HepG2 (cell line): Measurements from ENCODE around the gene PKD1L1. TPM values are rescaled to one million over a fixed set of nuclear protein-coding genes. Genes with fewer than 3 reads are reported as not detected.
A peak's percentile ranks its signal among the peaks of the same experiment; 100 is the strongest.

Source experiments
- ATAC-seq: fragments of 200-7000 bp; cut with Tn5 transposase; 3 replicates; pipeline ENCODE4 v1.9.1; 2020; ENCODE audit warnings: mild to moderate bottlenecking, moderate library complexity
- BruUV-seq: library from RNA; stranded (reverse); fragments of 400-500 nt; replicated peaks from 2 replicates; lab custom pipeline; 2021; lab: Mats Ljungman, UMichigan
- CTCF ChIA-PET: fragments of 300-600 bp; formaldehyde crosslinking; extraction: SDS; loops from one replicate; lab custom pipeline; 2021; ENCODE audit warnings: low total read pairs, inconsistent platforms, low intra/inter-chr PET ratio; lab: Yijun Ruan, JAX
- POLR2A ChIA-PET: fragments of 350-600 bp; sonication (Branson Sonifier 250); formaldehyde crosslinking; loops from one replicate; lab custom pipeline; 2020; ENCODE audit warnings: antibody characterized with exemption, inconsistent platforms; lab: Yijun Ruan, JAX
- DNase-seq: peaks from one replicate; pipeline ENCODE4 v3.0.0-alpha.2; 2015; ENCODE audit warnings: low spot score
- FAIRE-seq: peaks from 3 replicates; lab custom pipeline; 2011; peaks lifted over from hg19 to GRCh38; lab: Jason Lieb, UNC
- H2AFZ ChIP-seq: one replicate; pipeline ENCODE4 v1.6.1; 2011; ENCODE audit warnings: low read length, inconsistent platforms
- H3K27ac ChIP-seq: fragments of 300-600 bp; 3 replicates; pipeline ENCODE4 v1.8.0; 2011; ENCODE audit warnings: mixed run types, mild to moderate bottlenecking, mixed read lengths, low read length, inconsistent platforms; ENCODE audit not compliant: insufficient read depth; ENCODE audit errors: extremely low read length
- H3K27me3 ChIP-seq, 2 experiments: fragments of 200-600 bp in 1 of 2; 2 replicates in 1 of 2; 3 replicates in 1 of 2; pipeline versions ENCODE4 v1.6.0 to v1.8.0; 2011; ENCODE audit warnings: low read length in 2 of 2, mild to moderate bottlenecking in 2 of 2, moderate library complexity in 2 of 2, inconsistent platforms in 1 of 2; ENCODE audit not compliant: insufficient read depth in 2 of 2, control insufficient read depth in 1 of 2
- H3K36me3 ChIP-seq, 2 experiments: fragments of 200-600 bp in 1 of 2; replicated peaks in 1 of 2; 2 replicates in 1 of 2; 3 replicates in 1 of 2; pipeline versions ENCODE4 v1.5.1 to v1.8.0; 2011; ENCODE audit warnings: low read length in 2 of 2, inconsistent platforms in 1 of 2; ENCODE audit not compliant: insufficient read depth in 2 of 2, control insufficient read depth in 1 of 2
- H3K4me1 ChIP-seq: 2 replicates; pipeline ENCODE4 v1.5.1; 2012; ENCODE audit warnings: low read length, inconsistent platforms; ENCODE audit not compliant: insufficient read depth
- H3K4me2 ChIP-seq: 2 replicates; pipeline ENCODE4 v1.6.0; 2011; ENCODE audit warnings: low read depth, low read length, inconsistent platforms
- H3K4me3 ChIP-seq, 3 experiments: fragments of 200-600 bp in 1 of 3; sonication (generic), shearing (Covaris generic) in 1 of 3; replicated peaks in 1 of 3; 2 replicates each; pipeline ENCODE4 v1.5.1; 2011 to 2016; ENCODE audit warnings: low read length in 3 of 3, inconsistent platforms in 2 of 3, low read depth in 2 of 3, mild to moderate bottlenecking in 2 of 3, control low read depth in 1 of 3, mixed read lengths in 1 of 3; ENCODE audit not compliant: insufficient read depth in 1 of 3
- H3K79me2 ChIP-seq: one replicate; pipeline ENCODE4 v1.6.1; 2011; ENCODE audit warnings: low read length, inconsistent platforms; ENCODE audit not compliant: insufficient read depth
- H3K9ac ChIP-seq: 2 replicates; pipeline ENCODE4 v1.6.0; 2011; ENCODE audit warnings: mild to moderate bottlenecking, low read depth, low read length, inconsistent platforms; ENCODE audit not compliant: insufficient read depth
- H3K9me3 ChIP-seq: 2 replicates; pipeline ENCODE4 v1.5.1; 2012; ENCODE audit warnings: mild to moderate bottlenecking, low read length
- H4K20me1 ChIP-seq: 2 replicates; pipeline ENCODE4 v1.6.0; 2011; ENCODE audit warnings: inconsistent platforms, mild to moderate bottlenecking, low read length, moderate library complexity; ENCODE audit not compliant: insufficient read depth
- IKZF1 ChIP-seq: fragments of 450-650 bp; IDR thresholded peaks from 2 replicates; pipeline ENCODE4 v1.7.1; 2016
- MED1 ChIP-seq: sonication (generic); formaldehyde crosslinking; IDR thresholded peaks from 2 replicates; pipeline ENCODE4 v1.4.0; 2020; ENCODE audit warnings: missing genetic modification reagents
- NR2F2 ChIP-seq: IDR thresholded peaks from 2 replicates; pipeline ENCODE4 v1.6.1; 2012; ENCODE audit warnings: low read depth, inconsistent platforms, borderline replicate concordance
- RARA ChIP-seq: IDR thresholded peaks from 2 replicates; pipeline ENCODE4 v1.6.1; 2016; ENCODE audit warnings: missing genetic modification reagents, missing compliant biosample characterization
- RCOR2 ChIP-seq: IDR thresholded peaks from 2 replicates; pipeline ENCODE4 v1.6.1; 2016; ENCODE audit warnings: missing biosample characterization, missing genetic modification reagents
- SALL2 ChIP-seq: sonication (generic); formaldehyde crosslinking; IDR thresholded peaks from 2 replicates; pipeline ENCODE4 v1.8.1; 2023; ENCODE audit warnings: mild to moderate bottlenecking, missing genetic modification reagents, inconsistent platforms
- ZBTB38 ChIP-seq: sonication (generic); formaldehyde crosslinking; IDR thresholded peaks from 2 replicates; pipeline ENCODE4 v1.5.1; 2020; ENCODE audit warnings: mild to moderate bottlenecking, missing genetic modification reagents
- ZFY ChIP-seq: sonication (generic); formaldehyde crosslinking; IDR thresholded peaks from 2 replicates; pipeline ENCODE4 v1.4.0; 2020; ENCODE audit warnings: missing genetic modification reagents
- ZMYM3 ChIP-seq: sonication (generic); formaldehyde crosslinking; IDR thresholded peaks from 2 replicates; pipeline ENCODE4 v1.5.1; 2020; ENCODE audit warnings: mild to moderate bottlenecking, missing genetic modification reagents
- ZNF724P ChIP-seq: sonication (generic); formaldehyde crosslinking; IDR thresholded peaks from 2 replicates; pipeline ENCODE4 v1.8.0; 2022; ENCODE audit warnings: missing genetic modification reagents, borderline replicate concordance
- ZNF792 ChIP-seq: IDR thresholded peaks from 2 replicates; pipeline ENCODE4 v1.6.1; 2016
- WGBS: methylation state at CpG from one replicate; pipeline ENCODE4 v1.1.6; 2017; ENCODE audit warnings: low lambda C conversion rate; 5-methylcytosine and 5-hydroxymethylcytosine counted together
- in situ Hi-C: cut with HindIII; loops from 2 replicates; pipeline ENCODE4 v1.10.0; 2017; ENCODE audit warnings: low pct_unique_long_range_greater_than_20kb; ENCODE audit not compliant: extremely low pct_ligation_motif_present
- intact Hi-C: fragments of 100-400 bp; cut with micrococcal nuclease; formaldehyde crosslinking; loops from one replicate; pipeline ENCODE4 v1.10.0; 2022; ENCODE audit not compliant: unreplicated experiment
- polyA plus RNA-seq, 8 experiments: library from polyadenylated mRNA; depleted of rRNA in 3 of 8; stranded (reverse) in 7 of 8; unstranded in 1 of 8; fragments of >200 nt; fragmentation: Illumina TruSeq in 4 of 8; extraction: Trizol in 4 of 8; gene quantifications; 2 replicates each; pipeline versions ENCODE4 v1.2.1 to v1.2.3, GENCODE V29; 2011 to 2016; ENCODE audit warnings: low read depth in 4 of 8, missing spikeins in 1 of 8, mixed read lengths in 1 of 8; ENCODE audit not compliant: insufficient read depth in 1 of 8
- total RNA-seq, 5 experiments: library from RNA; depleted of rRNA; stranded (reverse); fragments of >200 nt; fragmentation: Illumina TruSeq; extraction: Trizol; gene quantifications; 2 replicates each; pipeline ENCODE4 v1.2.3, GENCODE V29; 2016; ENCODE audit warnings: low read depth in 1 of 5
- TF ChIP-seq, protein P1 (sequence below): IDR thresholded peaks from 2 replicates; pipeline ENCODE4 v1.4.0; 2020; ENCODE audit warnings: mild to moderate bottlenecking, missing genetic modification reagents
- TF ChIP-seq, protein P2 (sequence below), 2 experiments: sonication (generic) in 1 of 2; formaldehyde crosslinking in 1 of 2; IDR thresholded peaks; 2 replicates each; pipeline versions ENCODE4 v1.4.0 to v1.6.1; 2018 to 2020; ENCODE audit warnings: missing genetic modification reagents in 2 of 2, borderline replicate concordance in 1 of 2, low read depth in 1 of 2, mild to moderate bottlenecking in 1 of 2, missing biosample characterization in 1 of 2
- TF ChIP-seq, protein P3 (sequence below): sonication (generic); formaldehyde crosslinking; IDR thresholded peaks from 2 replicates; pipeline ENCODE4 v1.5.1; 2020; ENCODE audit warnings: mild to moderate bottlenecking, missing genetic modification reagents

Gene PKD1L1
- total and polyA plus RNA-seq, 2 of the 13 experiments (the other 11 are each of a cell fraction or from before 2014, with no cell fraction given): 0.01 TPM; not detected in 1

DNA sequence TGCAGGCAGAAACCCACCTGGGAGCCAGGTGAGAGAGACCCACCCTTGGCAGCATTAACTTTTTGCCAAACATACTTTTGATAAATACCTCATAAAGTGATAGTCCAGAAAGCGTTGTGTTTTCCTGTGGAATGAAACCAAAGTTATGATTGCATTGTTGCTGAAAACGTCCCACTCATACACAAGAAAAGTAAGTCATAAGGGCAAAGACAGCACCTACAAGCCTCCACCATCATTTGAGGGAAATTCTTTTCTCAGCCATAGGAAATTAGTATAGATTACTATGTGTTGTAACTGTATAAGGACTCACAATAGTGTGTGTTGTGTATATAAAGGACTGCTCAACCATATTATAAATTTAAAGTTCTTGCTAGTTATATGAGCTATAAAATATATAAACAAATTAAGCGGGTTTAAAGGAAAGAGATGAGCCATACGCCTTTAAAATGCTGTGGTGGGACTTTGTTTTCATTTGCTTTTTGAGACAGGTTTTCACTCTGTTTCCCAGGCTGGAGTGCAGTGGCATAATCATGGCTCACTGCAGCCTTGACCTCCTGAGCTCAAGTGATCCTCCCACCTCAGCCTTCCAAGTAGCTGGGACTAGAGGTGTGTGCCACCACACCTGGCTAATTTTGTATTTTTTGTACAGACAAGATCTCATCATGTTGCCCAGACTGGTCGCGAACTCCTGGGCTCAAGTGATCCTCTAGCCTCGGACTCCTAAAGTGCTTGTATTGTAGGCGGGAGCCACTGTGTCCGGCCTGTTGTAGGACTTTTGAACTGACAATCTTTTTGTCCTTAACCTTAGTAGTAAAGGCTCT lies 160.8 kb downstream of the PKD1L1 start:
- Histone ChIP-seq H3K9ac (peak overlapping the region; percentile 74), H3K9me3 (no peaks in the 10 kb centered on the region), H3K36me3 (no peaks in the 10 kb centered on the region), H3K4me3 (peak overlapping the region in 1 of 3 experiments; percentile 27; a peak in 2 of 6 replicates), H2AFZ (no peak overlapping the region), H3K4me1 (peaks cover 68% of the 10 kb centered on the region), H3K79me2 (no peaks in the 10 kb centered on the region), H3K27me3 (no peaks in the 10 kb centered on the region), H4K20me1 (no peaks in the 10 kb centered on the region), H3K4me2 (peak overlapping the region; percentile 64), H3K27ac (peak overlapping the region; percentile 92)
- peak; percentile 3; the same call in 1 of the 3 replicates for ATAC-seq
- in situ Hi-C loops (no loop called here), intact Hi-C loops (loop anchor here (2.0 to 10.0 kb wide), 2 partner anchors 53 to 313 kb away; no protein-coding TSS in a partner anchor)
- BruUV-seq: TSS peak; percentile 91
- DNase-seq: no peak
- FAIRE-seq: peak; percentile 15
- ChIA-PET CTCF (no interaction called here), POLR2A (interaction anchor here (0.7 to 6.9 kb wide), 29 partner anchors 9 to 1905 kb away, joined by 3 to 167 read pairs (median 5); partner anchors contain the start of gene TNS3)
- WGBS: 26% methylated on average over 9 of the region's 9 CpGs
- 0 out of 2 replicates have a peak, but pooled peaks have one; percentile 52 for TF ChIP-seq RARA (CRISPR knock-in tag)
- TF ChIP-seq NR2F2: 0 out of 2 replicates have a peak, but pooled peaks have one; percentile 17
- no peak for TF ChIP-seq ZNF792 (CRISPR knock-in tag)
- TF ChIP-seq IKZF1: no peak
- TF ChIP-seq RCOR2 (CRISPR knock-in tag): peak; percentile 53; the same call in 1 of the 2 replicates
- TF ChIP-seq ZMYM3 (CRISPR knock-in tag): peak; percentile 75
- peak; percentile 65; the same call in 1 of the 2 replicates for TF ChIP-seq ZBTB38 (CRISPR knock-in tag)
- TF ChIP-seq, protein P1, sequence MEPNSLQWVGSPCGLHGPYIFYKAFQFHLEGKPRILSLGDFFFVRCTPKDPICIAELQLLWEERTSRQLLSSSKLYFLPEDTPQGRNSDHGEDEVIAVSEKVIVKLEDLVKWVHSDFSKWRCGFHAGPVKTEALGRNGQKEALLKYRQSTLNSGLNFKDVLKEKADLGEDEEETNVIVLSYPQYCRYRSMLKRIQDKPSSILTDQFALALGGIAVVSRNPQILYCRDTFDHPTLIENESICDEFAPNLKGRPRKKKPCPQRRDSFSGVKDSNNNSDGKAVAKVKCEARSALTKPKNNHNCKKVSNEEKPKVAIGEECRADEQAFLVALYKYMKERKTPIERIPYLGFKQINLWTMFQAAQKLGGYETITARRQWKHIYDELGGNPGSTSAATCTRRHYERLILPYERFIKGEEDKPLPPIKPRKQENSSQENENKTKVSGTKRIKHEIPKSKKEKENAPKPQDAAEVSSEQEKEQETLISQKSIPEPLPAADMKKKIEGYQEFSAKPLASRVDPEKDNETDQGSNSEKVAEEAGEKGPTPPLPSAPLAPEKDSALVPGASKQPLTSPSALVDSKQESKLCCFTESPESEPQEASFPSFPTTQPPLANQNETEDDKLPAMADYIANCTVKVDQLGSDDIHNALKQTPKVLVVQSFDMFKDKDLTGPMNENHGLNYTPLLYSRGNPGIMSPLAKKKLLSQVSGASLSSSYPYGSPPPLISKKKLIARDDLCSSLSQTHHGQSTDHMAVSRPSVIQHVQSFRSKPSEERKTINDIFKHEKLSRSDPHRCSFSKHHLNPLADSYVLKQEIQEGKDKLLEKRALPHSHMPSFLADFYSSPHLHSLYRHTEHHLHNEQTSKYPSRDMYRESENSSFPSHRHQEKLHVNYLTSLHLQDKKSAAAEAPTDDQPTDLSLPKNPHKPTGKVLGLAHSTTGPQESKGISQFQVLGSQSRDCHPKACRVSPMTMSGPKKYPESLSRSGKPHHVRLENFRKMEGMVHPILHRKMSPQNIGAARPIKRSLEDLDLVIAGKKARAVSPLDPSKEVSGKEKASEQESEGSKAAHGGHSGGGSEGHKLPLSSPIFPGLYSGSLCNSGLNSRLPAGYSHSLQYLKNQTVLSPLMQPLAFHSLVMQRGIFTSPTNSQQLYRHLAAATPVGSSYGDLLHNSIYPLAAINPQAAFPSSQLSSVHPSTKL (CRISPR knock-in tag): peak; percentile 51; the same call in 1 of the 2 replicates
- no peak for TF ChIP-seq SALL2
- TF ChIP-seq MED1: peak; percentile 33; the same call in 1 of the 2 replicates
- TF ChIP-seq, protein P2, sequence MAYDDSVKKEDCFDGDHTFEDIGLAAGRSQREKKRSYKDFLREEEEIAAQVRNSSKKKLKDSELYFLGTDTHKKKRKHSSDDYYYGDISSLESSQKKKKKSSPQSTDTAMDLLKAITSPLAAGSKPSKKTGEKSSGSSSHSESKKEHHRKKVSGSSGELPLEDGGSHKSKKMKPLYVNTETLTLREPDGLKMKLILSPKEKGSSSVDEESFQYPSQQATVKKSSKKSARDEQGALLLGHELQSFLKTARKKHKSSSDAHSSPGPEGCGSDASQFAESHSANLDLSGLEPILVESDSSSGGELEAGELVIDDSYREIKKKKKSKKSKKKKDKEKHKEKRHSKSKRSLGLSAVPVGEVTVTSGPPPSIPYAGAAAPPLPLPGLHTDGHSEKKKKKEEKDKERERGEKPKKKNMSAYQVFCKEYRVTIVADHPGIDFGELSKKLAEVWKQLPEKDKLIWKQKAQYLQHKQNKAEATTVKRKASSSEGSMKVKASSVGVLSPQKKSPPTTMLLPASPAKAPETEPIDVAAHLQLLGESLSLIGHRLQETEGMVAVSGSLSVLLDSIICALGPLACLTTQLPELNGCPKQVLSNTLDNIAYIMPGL (CRISPR knock-in tag; IDR thresholded peaks at IDR 0.05; ENCODE audit: borderline replicate concordance in 1 of 2, low read depth in 1 of 2): no peak
- 0 out of 2 replicates have a peak, but pooled peaks have one; percentile 16 for TF ChIP-seq ZFY (CRISPR knock-in tag)
- TF ChIP-seq ZNF724P (CRISPR knock-in tag): no peak
- TF ChIP-seq, protein P3, sequence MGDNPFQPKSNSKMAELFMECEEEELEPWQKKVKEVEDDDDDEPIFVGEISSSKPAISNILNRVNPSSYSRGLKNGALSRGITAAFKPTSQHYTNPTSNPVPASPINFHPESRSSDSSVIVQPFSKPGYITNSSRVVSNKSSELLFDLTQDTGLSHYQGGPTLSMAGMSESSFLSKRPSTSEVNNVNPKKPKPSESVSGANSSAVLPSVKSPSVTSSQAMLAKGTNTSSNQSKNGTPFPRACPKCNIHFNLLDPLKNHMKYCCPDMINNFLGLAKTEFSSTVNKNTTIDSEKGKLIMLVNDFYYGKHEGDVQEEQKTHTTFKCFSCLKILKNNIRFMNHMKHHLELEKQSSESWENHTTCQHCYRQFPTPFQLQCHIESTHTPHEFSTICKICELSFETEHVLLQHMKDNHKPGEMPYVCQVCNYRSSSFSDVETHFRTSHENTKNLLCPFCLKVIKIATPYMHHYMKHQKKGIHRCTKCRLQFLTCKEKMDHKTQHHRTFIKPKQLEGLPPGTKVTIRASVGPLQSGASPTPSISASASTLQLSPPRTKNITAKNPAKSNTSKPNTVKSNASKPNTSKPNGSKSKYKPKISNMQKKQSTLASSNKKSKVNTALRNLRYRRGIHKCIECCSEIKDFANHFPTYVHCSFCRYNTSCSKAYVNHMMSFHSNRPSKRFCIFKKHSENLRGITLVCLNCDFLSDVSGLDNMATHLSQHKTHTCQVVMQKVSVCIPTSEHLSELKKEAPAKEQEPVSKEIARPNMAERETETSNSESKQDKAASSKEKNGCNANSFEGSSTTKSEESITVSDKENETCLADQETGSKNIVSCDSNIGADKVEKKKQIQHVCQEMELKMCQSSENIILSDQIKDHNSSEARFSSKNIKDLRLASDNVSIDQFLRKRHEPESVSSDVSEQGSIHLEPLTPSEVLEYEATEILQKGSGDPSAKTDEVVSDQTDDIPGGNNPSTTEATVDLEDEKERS (CRISPR knock-in tag): 0 out of 2 replicates have a peak, but pooled peaks have one; percentile 25
